Ishikawa (cell line): ENCODE measurements around the gene LRRC8D.

ENCODE experiments used
- EGR1 ChIP-seq: IDR thresholded peaks from 2 replicates; pipeline ENCODE4 v1.6.1; 2012
- EP300 ChIP-seq: IDR thresholded peaks from 2 replicates; pipeline ENCODE4 v1.6.1; 2012; ENCODE audit warnings: borderline replicate concordance
- FOXM1 ChIP-seq: IDR thresholded peaks from 2 replicates; pipeline ENCODE4 v1.6.1; 2012; ENCODE audit warnings: low read depth, borderline replicate concordance
- MAX ChIP-seq: IDR thresholded peaks from 2 replicates; pipeline ENCODE4 v1.6.1; 2012
- RAD21 ChIP-seq: IDR thresholded peaks from 2 replicates; pipeline ENCODE4 v1.6.1; 2012; ENCODE audit warnings: low read depth
- REST ChIP-seq: IDR thresholded peaks from 2 replicates; pipeline ENCODE4 v1.6.1; 2012; ENCODE audit warnings: low read depth, mild to moderate bottlenecking
- TAF1 ChIP-seq: IDR thresholded peaks from 2 replicates; pipeline ENCODE4 v1.6.1; 2012; ENCODE audit warnings: low read depth, mild to moderate bottlenecking
- TEAD4 ChIP-seq: IDR thresholded peaks from 2 replicates; pipeline ENCODE4 v1.6.1; 2012
- ZBTB7A ChIP-seq: IDR thresholded peaks from 2 replicates; pipeline ENCODE4 v1.6.1; 2012; ENCODE audit warnings: low read depth

- no peak for TF ChIP-seq REST
- no peak for TF ChIP-seq TAF1
- TF ChIP-seq TEAD4: no peak
- no peak for TF ChIP-seq EP300
- TF ChIP-seq EGR1: no peak
- TF ChIP-seq MAX: no peak
- TF ChIP-seq RAD21: no peak
- TF ChIP-seq ZBTB7A: no peak
- TF ChIP-seq FOXM1: no peak
Observed at GRCh38 chr1:89897347-89898133, 76.7 kb downstream of the LRRC8D start.
